Measurements from ENCODE around the gene TNS1. TPM values are rescaled to one million over a fixed set of nuclear protein-coding genes. Genes with fewer than 3 reads are reported as not detected.
A peak's percentile ranks its signal among the peaks of the same experiment; 100 is the strongest.

The TNS1 gene
- total RNA-seq, 1 donor, result 48.9 TPM

GRCh38 chr2:217886091-217886490, 116.7 kb downstream of the TNS1 start:
- Histone ChIP-seq H3K9me3 (ENCODE audit: low read depth, low read length) (no peaks in the 10 kb centered on the region), H4K20me1 (ENCODE audit: insufficient read depth, low read length) (peaks cover 35% of the 10 kb centered on the region), H3K4me3 (ENCODE audit: insufficient read depth, low read length) (no peak overlapping the region), H3K36me3 (ENCODE audit: insufficient read depth, low read length) (peaks cover 85% of the 10 kb centered on the region), H3K4me2 (ENCODE audit: insufficient read depth, low read length) (no peak overlapping the region), H3K27ac (ENCODE audit: low read depth, low read length) (no peak overlapping the region), H2AFZ (ENCODE audit: low read length) (no peak overlapping the region), H3K79me2 (ENCODE audit: insufficient read depth, low read length) (no peaks in the 10 kb centered on the region), H3K4me1 (ENCODE audit: insufficient read depth, low read length) (peaks cover 9% of the 10 kb centered on the region), H3K27me3 (ENCODE audit: insufficient read depth, low read length) (no peaks in the 10 kb centered on the region)
- no peak for DNase-seq (ENCODE audit: insufficient read length, low spot score, missing footprints)
- TF ChIP-seq, protein P1, sequence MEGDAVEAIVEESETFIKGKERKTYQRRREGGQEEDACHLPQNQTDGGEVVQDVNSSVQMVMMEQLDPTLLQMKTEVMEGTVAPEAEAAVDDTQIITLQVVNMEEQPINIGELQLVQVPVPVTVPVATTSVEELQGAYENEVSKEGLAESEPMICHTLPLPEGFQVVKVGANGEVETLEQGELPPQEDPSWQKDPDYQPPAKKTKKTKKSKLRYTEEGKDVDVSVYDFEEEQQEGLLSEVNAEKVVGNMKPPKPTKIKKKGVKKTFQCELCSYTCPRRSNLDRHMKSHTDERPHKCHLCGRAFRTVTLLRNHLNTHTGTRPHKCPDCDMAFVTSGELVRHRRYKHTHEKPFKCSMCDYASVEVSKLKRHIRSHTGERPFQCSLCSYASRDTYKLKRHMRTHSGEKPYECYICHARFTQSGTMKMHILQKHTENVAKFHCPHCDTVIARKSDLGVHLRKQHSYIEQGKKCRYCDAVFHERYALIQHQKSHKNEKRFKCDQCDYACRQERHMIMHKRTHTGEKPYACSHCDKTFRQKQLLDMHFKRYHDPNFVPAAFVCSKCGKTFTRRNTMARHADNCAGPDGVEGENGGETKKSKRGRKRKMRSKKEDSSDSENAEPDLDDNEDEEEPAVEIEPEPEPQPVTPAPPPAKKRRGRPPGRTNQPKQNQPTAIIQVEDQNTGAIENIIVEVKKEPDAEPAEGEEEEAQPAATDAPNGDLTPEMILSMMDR (IDR thresholded peaks at IDR 0.05; ENCODE audit: extremely low read depth, low read depth, low read length), result no peak

- no peak for DNase-seq (ENCODE audit: insufficient read length, low spot score, missing footprints)
- no peaks in the 10 kb centered on the region for H3K79me2 ChIP-seq (ENCODE audit: insufficient read depth, low read length)
- H2AFZ ChIP-seq (ENCODE audit: low read length), result no peak overlapping the region
- H4K20me1 ChIP-seq (ENCODE audit: insufficient read depth, low read length), result peaks cover 28% of the 10 kb centered on the region
- H3K9me3 ChIP-seq (ENCODE audit: low read depth, low read length), result no peaks in the 10 kb centered on the region
- peaks cover under 1% of the 10 kb centered on the region for H3K4me1 ChIP-seq (ENCODE audit: insufficient read depth, low read length)
- H3K27ac ChIP-seq (ENCODE audit: low read depth, low read length), result no peak overlapping the region
- no peak overlapping the region for H3K4me2 ChIP-seq (ENCODE audit: insufficient read depth, low read length)
- H3K4me3 ChIP-seq (ENCODE audit: insufficient read depth, low read length), result no peak overlapping the region
- TF ChIP-seq, protein P1 (IDR thresholded peaks at IDR 0.05; ENCODE audit: extremely low read depth, low read depth, low read length), result no peak
- H3K36me3 ChIP-seq (ENCODE audit: insufficient read depth, low read length), result peaks cover 91% of the 10 kb centered on the region
- H3K27me3 ChIP-seq (ENCODE audit: insufficient read depth, low read length), result no peaks in the 10 kb centered on the region
These were observed 117.8 kb downstream of the TNS1 start for GRCh38 chr2:217884985-217885384.

- no peaks in the 10 kb centered on the region for H3K27me3 ChIP-seq (ENCODE audit: insufficient read depth, low read length)
- peak; percentile 49 for DNase-seq (ENCODE audit: insufficient read length, low spot score, missing footprints)
- H3K36me3 ChIP-seq (ENCODE audit: insufficient read depth, low read length), result peaks cover 89% of the 10 kb centered on the region
- peaks cover 6% of the 10 kb centered on the region for H3K4me1 ChIP-seq (ENCODE audit: insufficient read depth, low read length)
- no peak overlapping the region for H3K4me2 ChIP-seq (ENCODE audit: insufficient read depth, low read length)
- no peak overlapping the region for H3K4me3 ChIP-seq (ENCODE audit: insufficient read depth, low read length)
- no peaks in the 10 kb centered on the region for H3K9me3 ChIP-seq (ENCODE audit: low read depth, low read length)
- H3K79me2 ChIP-seq (ENCODE audit: insufficient read depth, low read length), result no peaks in the 10 kb centered on the region
- peaks cover 34% of the 10 kb centered on the region for H4K20me1 ChIP-seq (ENCODE audit: insufficient read depth, low read length)
- H2AFZ ChIP-seq (ENCODE audit: low read length), result no peak overlapping the region
- H3K27ac ChIP-seq (ENCODE audit: low read depth, low read length), result no peak overlapping the region
- TF ChIP-seq, protein P1 (IDR thresholded peaks at IDR 0.05; ENCODE audit: extremely low read depth, low read depth, low read length), result no peak
These were observed 121.9 kb downstream of the TNS1 start for GRCh38 chr2:217880891-217881290.

- Histone ChIP-seq H3K4me1 (ENCODE audit: insufficient read depth, low read length) (peaks cover 7% of the 10 kb centered on the region), H3K4me2 (ENCODE audit: insufficient read depth, low read length) (no peak overlapping the region)
These were observed 122.4 kb downstream of the TNS1 start for GRCh38 chr2:217880287-217880889.

More at GRCh38 chr2:217880287-217880889, 122.4 kb downstream of the TNS1 start:
- TF ChIP-seq, protein P1 (IDR thresholded peaks at IDR 0.05; ENCODE audit: extremely low read depth, low read depth, low read length), result peak; percentile 20
- Histone ChIP-seq H3K27me3 (ENCODE audit: insufficient read depth, low read length) (no peaks in the 10 kb centered on the region), H3K79me2 (ENCODE audit: insufficient read depth, low read length) (no peaks in the 10 kb centered on the region), H3K36me3 (ENCODE audit: insufficient read depth, low read length) (peaks cover 84% of the 10 kb centered on the region), H4K20me1 (ENCODE audit: insufficient read depth, low read length) (peaks cover 32% of the 10 kb centered on the region), H3K9me3 (ENCODE audit: low read depth, low read length) (no peaks in the 10 kb centered on the region), H3K27ac (ENCODE audit: low read depth, low read length) (no peak overlapping the region), H3K4me3 (ENCODE audit: insufficient read depth, low read length) (no peak overlapping the region), H2AFZ (ENCODE audit: low read length) (no peak overlapping the region)
- peak; percentile 74 for DNase-seq (ENCODE audit: insufficient read length, low spot score, missing footprints)
